Measurements from ENCODE around the gene IRF2BP2. TPM values are rescaled to one million over a fixed set of nuclear protein-coding genes. Genes with fewer than 3 reads are reported as not detected.

IRF2BP2 gene
- total and polyA plus RNA-seq, 2 of the 13 experiments (the other 11 are each of a cell fraction or from before 2014, with no cell fraction given), result 140 to 147 TPM

DNA sequence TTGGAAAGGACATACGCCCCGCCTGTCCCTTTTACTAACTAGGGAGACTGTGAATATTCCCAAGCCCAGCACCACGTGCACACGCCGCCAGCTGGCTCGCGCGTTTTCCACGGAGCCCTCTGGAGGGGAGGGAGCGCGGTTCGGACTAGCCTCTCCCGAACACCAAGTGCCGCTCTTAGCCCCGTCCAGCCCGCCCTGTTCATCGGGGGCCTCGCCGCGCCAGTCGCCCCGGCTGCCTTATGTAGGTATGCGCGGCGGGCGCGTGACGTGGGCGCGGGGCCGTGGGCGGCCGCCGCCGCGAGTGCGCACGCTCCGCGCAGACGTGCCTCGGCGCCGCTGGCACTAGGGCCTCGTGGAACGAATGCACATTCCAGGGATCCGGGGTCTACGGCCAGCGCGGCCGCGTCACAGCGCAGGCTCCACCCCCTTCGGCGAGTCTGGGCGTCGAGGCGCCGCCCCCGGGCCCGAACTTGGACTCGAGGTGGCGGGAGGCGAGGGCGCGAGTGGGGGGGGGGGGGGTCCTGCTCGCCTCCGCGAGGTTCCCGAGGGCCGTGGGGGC, 767 bp upstream of the IRF2BP2 start (continued):
- TF ChIP-seq, protein P1, sequence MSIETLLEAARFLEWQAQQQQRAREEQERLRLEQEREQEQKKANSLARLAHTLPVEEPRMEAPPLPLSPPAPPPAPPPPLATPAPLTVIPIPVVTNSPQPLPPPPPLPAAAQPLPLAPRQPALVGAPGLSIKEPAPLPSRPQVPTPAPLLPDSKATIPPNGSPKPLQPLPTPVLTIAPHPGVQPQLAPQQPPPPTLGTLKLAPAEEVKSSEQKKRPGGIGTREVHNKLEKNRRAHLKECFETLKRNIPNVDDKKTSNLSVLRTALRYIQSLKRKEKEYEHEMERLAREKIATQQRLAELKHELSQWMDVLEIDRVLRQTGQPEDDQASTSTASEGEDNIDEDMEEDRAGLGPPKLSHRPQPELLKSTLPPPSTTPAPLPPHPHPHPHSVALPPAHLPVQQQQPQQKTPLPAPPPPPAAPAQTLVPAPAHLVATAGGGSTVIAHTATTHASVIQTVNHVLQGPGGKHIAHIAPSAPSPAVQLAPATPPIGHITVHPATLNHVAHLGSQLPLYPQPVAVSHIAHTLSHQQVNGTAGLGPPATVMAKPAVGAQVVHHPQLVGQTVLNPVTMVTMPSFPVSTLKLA (IDR thresholded peaks at IDR 0.05), result 0 out of 2 replicates have a peak, but pooled peaks have one; percentile 8
- TF ChIP-seq ZNF432 (CRISPR knock-in tag; IDR thresholded peaks at IDR 0.05; ENCODE audit: borderline replicate concordance), result no peak
- TF ChIP-seq, protein P2, sequence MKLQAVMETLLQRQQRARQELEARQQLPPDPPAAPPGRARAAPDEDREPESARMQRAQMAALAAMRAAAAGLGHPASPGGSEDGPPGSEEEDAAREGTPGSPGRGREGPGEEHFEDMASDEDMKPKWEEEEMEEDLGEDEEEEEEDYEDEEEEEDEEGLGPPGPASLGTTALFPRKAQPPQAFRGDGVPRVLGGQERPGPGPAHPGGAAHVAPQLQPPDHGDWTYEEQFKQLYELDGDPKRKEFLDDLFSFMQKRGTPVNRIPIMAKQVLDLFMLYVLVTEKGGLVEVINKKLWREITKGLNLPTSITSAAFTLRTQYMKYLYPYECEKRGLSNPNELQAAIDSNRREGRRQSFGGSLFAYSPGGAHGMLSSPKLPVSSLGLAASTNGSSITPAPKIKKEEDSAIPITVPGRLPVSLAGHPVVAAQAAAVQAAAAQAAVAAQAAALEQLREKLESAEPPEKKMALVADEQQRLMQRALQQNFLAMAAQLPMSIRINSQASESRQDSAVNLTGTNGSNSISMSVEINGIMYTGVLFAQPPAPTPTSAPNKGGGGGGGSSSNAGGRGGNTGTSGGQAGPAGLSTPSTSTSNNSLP (IDR thresholded peaks at IDR 0.05; ENCODE audit: low read depth, low read length), result no peak
- peak; percentile 88 for TF ChIP-seq JARID2 (CRISPR knock-in tag; IDR thresholded peaks at IDR 0.05; ENCODE audit: insufficient replicate concordance)
- peak; percentile 65 for TF ChIP-seq HIVEP1 (CRISPR knock-in tag; IDR thresholded peaks at IDR 0.05)
- TF ChIP-seq CBX1 (IDR thresholded peaks at IDR 0.05; ENCODE audit: low read depth), result peak; percentile 85
- TF ChIP-seq HMG20A (CRISPR knock-in tag; IDR thresholded peaks at IDR 0.05; ENCODE audit: borderline replicate concordance), result no peak
- TF ChIP-seq, protein P3, sequence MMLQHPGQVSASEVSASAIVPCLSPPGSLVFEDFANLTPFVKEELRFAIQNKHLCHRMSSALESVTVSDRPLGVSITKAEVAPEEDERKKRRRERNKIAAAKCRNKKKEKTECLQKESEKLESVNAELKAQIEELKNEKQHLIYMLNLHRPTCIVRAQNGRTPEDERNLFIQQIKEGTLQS (CRISPR knock-in tag; IDR thresholded peaks at IDR 0.05), result no peak
- TF ChIP-seq NAIF1 (CRISPR knock-in tag; IDR thresholded peaks at IDR 0.05; ENCODE audit: borderline replicate concordance), result peak; percentile 68; the same call in 1 of the 2 replicates
- no peak for TF ChIP-seq U2AF1 (optimal IDR thresholded peaks at IDR 0.05; ENCODE audit: low read depth, low read length)
- 0 out of 2 replicates have a peak, but pooled peaks have one; percentile 74 for TF ChIP-seq ZNF383 (CRISPR knock-in tag; IDR thresholded peaks at IDR 0.05; ENCODE audit: borderline replicate concordance)
- peak; percentile 96 for TF ChIP-seq HOXA3 (CRISPR knock-in tag; IDR thresholded peaks at IDR 0.05)
- TF ChIP-seq HNF4A (CRISPR knock-in tag; IDR thresholded peaks at IDR 0.05), result no peak
- no peak for TF ChIP-seq EZH2 (conservative IDR thresholded peaks at IDR 0.05; ENCODE audit: low read depth, low read length)
- TF ChIP-seq ZNF101 (CRISPR knock-in tag; IDR thresholded peaks at IDR 0.05; ENCODE audit: borderline replicate concordance, low read depth), result peak; percentile 89
- peak; percentile 86 for TF ChIP-seq ZMYM4 (CRISPR knock-in tag; IDR thresholded peaks at IDR 0.05)
- TF ChIP-seq TCF7 (IDR thresholded peaks at IDR 0.05; ENCODE audit: low read depth), result no peak
- TF ChIP-seq RAD51 (IDR thresholded peaks at IDR 0.05; ENCODE audit: borderline replicate concordance), result no peak
- TF ChIP-seq ZNF724P (CRISPR knock-in tag; IDR thresholded peaks at IDR 0.05; ENCODE audit: borderline replicate concordance), result peak; percentile 90; the same call in 1 of the 2 replicates
- TF ChIP-seq, protein P4, sequence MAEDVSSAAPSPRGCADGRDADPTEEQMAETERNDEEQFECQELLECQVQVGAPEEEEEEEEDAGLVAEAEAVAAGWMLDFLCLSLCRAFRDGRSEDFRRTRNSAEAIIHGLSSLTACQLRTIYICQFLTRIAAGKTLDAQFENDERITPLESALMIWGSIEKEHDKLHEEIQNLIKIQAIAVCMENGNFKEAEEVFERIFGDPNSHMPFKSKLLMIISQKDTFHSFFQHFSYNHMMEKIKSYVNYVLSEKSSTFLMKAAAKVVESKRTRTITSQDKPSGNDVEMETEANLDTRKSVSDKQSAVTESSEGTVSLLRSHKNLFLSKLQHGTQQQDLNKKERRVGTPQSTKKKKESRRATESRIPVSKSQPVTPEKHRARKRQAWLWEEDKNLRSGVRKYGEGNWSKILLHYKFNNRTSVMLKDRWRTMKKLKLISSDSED (CRISPR knock-in tag; IDR thresholded peaks at IDR 0.05), result no peak
- no peak for TF ChIP-seq FOXM1 (CRISPR knock-in tag; IDR thresholded peaks at IDR 0.05)
- TF ChIP-seq, protein P5, sequence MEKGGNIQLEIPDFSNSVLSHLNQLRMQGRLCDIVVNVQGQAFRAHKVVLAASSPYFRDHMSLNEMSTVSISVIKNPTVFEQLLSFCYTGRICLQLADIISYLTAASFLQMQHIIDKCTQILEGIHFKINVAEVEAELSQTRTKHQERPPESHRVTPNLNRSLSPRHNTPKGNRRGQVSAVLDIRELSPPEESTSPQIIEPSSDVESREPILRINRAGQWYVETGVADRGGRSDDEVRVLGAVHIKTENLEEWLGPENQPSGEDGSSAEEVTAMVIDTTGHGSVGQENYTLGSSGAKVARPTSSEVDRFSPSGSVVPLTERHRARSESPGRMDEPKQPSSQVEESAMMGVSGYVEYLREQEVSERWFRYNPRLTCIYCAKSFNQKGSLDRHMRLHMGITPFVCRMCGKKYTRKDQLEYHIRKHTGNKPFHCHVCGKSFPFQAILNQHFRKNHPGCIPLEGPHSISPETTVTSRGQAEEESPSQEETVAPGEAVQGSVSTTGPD (CRISPR knock-in tag; IDR thresholded peaks at IDR 0.05), result 0 out of 2 replicates have a peak, but pooled peaks have one; percentile 45
- TF ChIP-seq SNAI1 (CRISPR knock-in tag; IDR thresholded peaks at IDR 0.05; ENCODE audit: borderline replicate concordance), result peak; percentile 83; the same call in 1 of the 2 replicates
- peak; percentile 61; the same call in 1 of the 2 replicates for TF ChIP-seq ZNF274 (CRISPR knock-in tag; IDR thresholded peaks at IDR 0.05)
- TF ChIP-seq SIX4 (CRISPR knock-in tag; IDR thresholded peaks at IDR 0.05), result no peak; the same call in 1 of the 2 replicates
- no peak for TF ChIP-seq RARG (CRISPR knock-in tag; IDR thresholded peaks at IDR 0.05; ENCODE audit: low read depth)

All from HepG2 (cell line).